SU-DHL-6 (cell line): ENCODE measurements around the gene C6orf47.

Source experiments
- H2AFZ ChIP-seq: fragments of 200-600 bp; sonication (generic); 2 replicates; pipeline ENCODE4 v1.6.1; 2014; ENCODE audit warnings: low read depth, mild to moderate bottlenecking, moderate library complexity, mixed read lengths, antibody characterized with exemption, low read length; ENCODE audit not compliant: severe bottlenecking
- H3F3A ChIP-seq: fragments of 200-600 bp; shearing (Covaris generic); 2 replicates; pipeline ENCODE4 v1.6.0; 2016; ENCODE audit warnings: antibody characterized with exemption, mild to moderate bottlenecking; ENCODE audit not compliant: insufficient read depth
- H3K27ac ChIP-seq: fragments of 200-600 bp; sonication (generic); 2 replicates; pipeline ENCODE4 v1.5.1; 2016; ENCODE audit warnings: low read depth, mild to moderate bottlenecking, low read length, moderate library complexity, mixed read lengths
- H3K27me3 ChIP-seq: fragments of 200-600 bp; sonication (generic), shearing (Covaris generic); 2 replicates; pipeline ENCODE4 v1.6.0; 2014; ENCODE audit warnings: mild to moderate bottlenecking, low read length
- H3K36me3 ChIP-seq: fragments of 200-600 bp; sonication (generic); 2 replicates; pipeline ENCODE4 v1.6.1; 2014; ENCODE audit warnings: mild to moderate bottlenecking, low read length, mixed read lengths
- H3K4me2 ChIP-seq: fragments of 300-600, 200-600 bp; shearing (Covaris generic), sonication (generic); 2 replicates; pipeline ENCODE4 v1.6.0; 2014; ENCODE audit warnings: low read length, low read depth, mild to moderate bottlenecking; ENCODE audit not compliant: poor library complexity, severe bottlenecking
- H3K4me3 ChIP-seq: fragments of 200-600 bp; sonication (generic); 2 replicates; pipeline ENCODE4 v1.5.1; 2014; ENCODE audit warnings: antibody characterized with exemption, low read length, mild to moderate bottlenecking, mixed read lengths; ENCODE audit not compliant: insufficient read depth, poor library complexity, severe bottlenecking
- H3K79me2 ChIP-seq: fragments of 200-600 bp; sonication (generic); 2 replicates; pipeline ENCODE4 v1.6.1; 2014; ENCODE audit warnings: mild to moderate bottlenecking, low read length, moderate library complexity; ENCODE audit not compliant: insufficient read depth
- H3K9ac ChIP-seq: fragments of 200-600 bp; sonication (generic); 2 replicates; pipeline ENCODE4 v1.7.0; 2014; ENCODE audit warnings: mild to moderate bottlenecking, low read length
- H3K9me2 ChIP-seq: fragments of 200-600 bp; sonication (generic); replicated peaks from 2 replicates; pipeline ENCODE4 v1.6.1; 2014; ENCODE audit warnings: low read length; ENCODE audit not compliant: insufficient read depth
- H3K9me3 ChIP-seq: fragments of 200-600 bp; sonication (generic); 2 replicates; pipeline ENCODE4 v1.6.1; 2014; ENCODE audit warnings: low read length, mixed read lengths; ENCODE audit not compliant: insufficient read depth
- H4K20me1 ChIP-seq: fragments of 200-600 bp; sonication (generic); 2 replicates; pipeline ENCODE4 v1.6.1; 2014; ENCODE audit warnings: low read depth, mild to moderate bottlenecking, antibody characterized with exemption, low read length, moderate library complexity, mixed read lengths
- CTCF ChIP-seq: fragments of 200-600 bp; sonication (generic); IDR thresholded peaks from one replicate; pipeline ENCODE4 v1.5.1; 2017; ENCODE audit warnings: antibody characterized with exemption, mild to moderate bottlenecking, low read length, moderate library complexity; ENCODE audit not compliant: insufficient read depth, poor library complexity, severe bottlenecking
- EZH2phosphoT487 ChIP-seq: fragments of 200-600 bp; sonication (generic), shearing (Covaris generic); conservative IDR thresholded peaks from 2 replicates; pipeline ENCODE4 v1.6.1; 2018; ENCODE audit warnings: mild to moderate bottlenecking, antibody characterized with exemption, low read length, moderate library complexity, mixed read lengths

The C6orf47 gene

DNA sequence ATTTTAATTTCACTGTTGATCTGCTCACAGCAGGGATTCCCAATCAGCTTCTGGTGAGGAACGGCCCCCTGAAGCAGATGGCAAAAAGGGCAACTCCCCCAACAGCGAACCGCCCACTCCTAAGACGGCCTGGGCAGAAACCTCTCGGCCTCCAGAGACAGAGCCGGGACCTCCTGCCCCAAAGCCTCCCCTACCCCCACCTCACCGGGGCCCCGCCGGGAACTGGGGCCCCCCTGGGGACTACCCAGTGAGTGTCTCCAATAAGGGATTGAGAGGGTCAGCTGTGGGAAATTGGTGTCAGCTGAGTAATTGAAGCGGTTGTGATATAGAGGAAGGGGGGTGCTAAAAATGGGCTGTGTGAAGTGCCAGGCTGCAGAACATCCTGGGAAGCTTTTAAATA, 33.6 kb downstream of the C6orf47 start:
- H3K9me3 ChIP-seq = no peaks in the 10 kb centered on the region
- peaks cover 48% of the 10 kb centered on the region for H3K79me2 ChIP-seq
- peaks cover 75% of the 10 kb centered on the region for H3K36me3 ChIP-seq
- no peak overlapping the region for H3K4me2 ChIP-seq
- H3F3A ChIP-seq = peaks cover 7% of the 10 kb centered on the region; the same call in 1 of the 2 replicates
- H3K27me3 ChIP-seq = no peaks in the 10 kb centered on the region
- H3K9ac ChIP-seq = no peak overlapping the region
- H3K4me3 ChIP-seq = no peak overlapping the region
- H3K27ac ChIP-seq = no peak overlapping the region
- H2AFZ ChIP-seq = no peak overlapping the region
- TF ChIP-seq EZH2phosphoT487 (no peak), CTCF (no peak)
- no peaks in the 10 kb centered on the region for H3K9me2 ChIP-seq
- peaks cover 16% of the 10 kb centered on the region; the same call in 1 of the 2 replicates for H4K20me1 ChIP-seq

GRCh38 chr6:31624070-31624469, 36.5 kb downstream of the C6orf47 start:
- no peaks in the 10 kb centered on the region for H3K9me3 ChIP-seq
- H3K4me2 ChIP-seq = no peak overlapping the region
- H3K79me2 ChIP-seq = peaks cover 61% of the 10 kb centered on the region
- no peaks in the 10 kb centered on the region for H3K9me2 ChIP-seq
- H2AFZ ChIP-seq = no peak overlapping the region
- H3K27ac ChIP-seq = no peak overlapping the region
- H3K9ac ChIP-seq = no peak overlapping the region
- H3K27me3 ChIP-seq = no peaks in the 10 kb centered on the region
- H4K20me1 ChIP-seq = peaks cover 16% of the 10 kb centered on the region; the same call in 1 of the 2 replicates
- peaks cover 19% of the 10 kb centered on the region for H3F3A ChIP-seq
- TF ChIP-seq EZH2phosphoT487 = no peak
- TF ChIP-seq CTCF = no peak
- no peak overlapping the region for H3K4me3 ChIP-seq
- H3K36me3 ChIP-seq = peaks cover 67% of the 10 kb centered on the region

GRCh38 chr6:31622684-31623091, 37.9 kb downstream of the C6orf47 start:
- Histone ChIP-seq H3K9ac (peak overlapping the region; percentile 83; the same call in 1 of the 2 replicates), H3K4me3 (no peak overlapping the region), H3K36me3 (peaks cover 57% of the 10 kb centered on the region), H3K4me2 (peak overlapping the region; percentile 84), H4K20me1 (peaks cover 16% of the 10 kb centered on the region; the same call in 1 of the 2 replicates), H3F3A (peaks cover 25% of the 10 kb centered on the region), H3K27me3 (no peaks in the 10 kb centered on the region), H3K9me2 (no peaks in the 10 kb centered on the region), H2AFZ (no peak overlapping the region), H3K9me3 (no peaks in the 10 kb centered on the region), H3K79me2 (peaks cover 61% of the 10 kb centered on the region), H3K27ac (no peak overlapping the region)
- TF ChIP-seq EZH2phosphoT487 = no peak
- no peak for TF ChIP-seq CTCF
